SK-N-SH (cell line): ENCODE data around the gene SDF4.

Source experiments
- CTCF ChIP-seq: fragments of 200-600 bp; sonication (generic); IDR thresholded peaks from 2 replicates; pipeline ENCODE4 v1.6.1; 2017; ENCODE audit warnings: antibody characterized with exemption, mild to moderate bottlenecking, moderate library complexity
- EP300 ChIP-seq, 2 experiments: IDR thresholded peaks; 2 replicates each; pipeline versions ENCODE4 v1.4.0 to v1.6.1; 2012; ENCODE audit warnings: borderline replicate concordance in 1 of 2, low read depth in 1 of 2, low read length in 1 of 2
- FOXM1 ChIP-seq: IDR thresholded peaks from 2 replicates; pipeline ENCODE4 v1.4.0; 2012; ENCODE audit warnings: low read depth, mild to moderate bottlenecking
- GABPA ChIP-seq: IDR thresholded peaks from 2 replicates; pipeline ENCODE4 v1.4.0; 2012; ENCODE audit warnings: low read depth, mild to moderate bottlenecking
- NFIC ChIP-seq: IDR thresholded peaks from 2 replicates; pipeline ENCODE4 v1.4.0; 2012; ENCODE audit warnings: borderline replicate concordance
- NRF1 ChIP-seq: IDR thresholded peaks from 2 replicates; pipeline ENCODE4 v1.6.1; 2012; ENCODE audit warnings: low read depth, mild to moderate bottlenecking, low read length
- POLR2AphosphoS5 ChIP-seq: IDR thresholded peaks from 2 replicates; pipeline ENCODE4 v1.6.1; 2012; ENCODE audit warnings: low read depth, low read length
- RAD21 ChIP-seq: IDR thresholded peaks from 2 replicates; pipeline ENCODE4 v1.6.1; 2012; ENCODE audit warnings: mild to moderate bottlenecking, low read length
- SIN3A ChIP-seq: IDR thresholded peaks from 2 replicates; pipeline ENCODE4 v1.6.1; 2012; ENCODE audit warnings: low read depth, mild to moderate bottlenecking, low read length, moderate library complexity, borderline replicate concordance
- TAF1 ChIP-seq: IDR thresholded peaks from 2 replicates; pipeline ENCODE4 v1.6.1; 2012; ENCODE audit warnings: low read depth, mild to moderate bottlenecking, low read length, moderate library complexity, borderline replicate concordance
- TEAD4 ChIP-seq: IDR thresholded peaks from 2 replicates; pipeline ENCODE4 v1.4.0; 2012; ENCODE audit warnings: mild to moderate bottlenecking, borderline replicate concordance; ENCODE audit not compliant: insufficient read depth
- YY1 ChIP-seq: IDR thresholded peaks from 2 replicates; pipeline ENCODE4 v1.4.0; 2012; ENCODE audit warnings: low read depth, mild to moderate bottlenecking
- TF ChIP-seq, protein P1 (sequence below): IDR thresholded peaks from 2 replicates; pipeline ENCODE4 v1.4.0; 2012; ENCODE audit warnings: low read depth, borderline replicate concordance
- TF ChIP-seq, protein P2 (sequence below): IDR thresholded peaks from 2 replicates; pipeline ENCODE4 v1.4.0; 2012; ENCODE audit warnings: low read depth

- TF ChIP-seq, protein P1, sequence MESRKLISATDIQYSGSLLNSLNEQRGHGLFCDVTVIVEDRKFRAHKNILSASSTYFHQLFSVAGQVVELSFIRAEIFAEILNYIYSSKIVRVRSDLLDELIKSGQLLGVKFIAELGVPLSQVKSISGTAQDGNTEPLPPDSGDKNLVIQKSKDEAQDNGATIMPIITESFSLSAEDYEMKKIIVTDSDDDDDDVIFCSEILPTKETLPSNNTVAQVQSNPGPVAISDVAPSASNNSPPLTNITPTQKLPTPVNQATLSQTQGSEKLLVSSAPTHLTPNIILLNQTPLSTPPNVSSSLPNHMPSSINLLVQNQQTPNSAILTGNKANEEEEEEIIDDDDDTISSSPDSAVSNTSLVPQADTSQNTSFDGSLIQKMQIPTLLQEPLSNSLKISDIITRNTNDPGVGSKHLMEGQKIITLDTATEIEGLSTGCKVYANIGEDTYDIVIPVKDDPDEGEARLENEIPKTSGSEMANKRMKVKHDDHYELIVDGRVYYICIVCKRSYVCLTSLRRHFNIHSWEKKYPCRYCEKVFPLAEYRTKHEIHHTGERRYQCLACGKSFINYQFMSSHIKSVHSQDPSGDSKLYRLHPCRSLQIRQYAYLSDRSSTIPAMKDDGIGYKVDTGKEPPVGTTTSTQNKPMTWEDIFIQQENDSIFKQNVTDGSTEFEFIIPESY = no peak
- TF ChIP-seq TEAD4 (no peak), EP300 (IDR thresholded peaks at IDR 0.05; ENCODE audit: borderline replicate concordance in 1 of 2, low read depth in 1 of 2, low read length in 1 of 2) (no peak), YY1 (no peak), RAD21 (no peak), TAF1 (no peak), SIN3A (no peak), NRF1 (no peak), GABPA (no peak), CTCF (no peak), POLR2AphosphoS5 (no peak), FOXM1 (no peak), NFIC (no peak)
- TF ChIP-seq, protein P2, sequence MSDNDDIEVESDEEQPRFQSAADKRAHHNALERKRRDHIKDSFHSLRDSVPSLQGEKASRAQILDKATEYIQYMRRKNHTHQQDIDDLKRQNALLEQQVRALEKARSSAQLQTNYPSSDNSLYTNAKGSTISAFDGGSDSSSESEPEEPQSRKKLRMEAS = no peak
Measured at GRCh38 chr1:1218524-1219200, 13.1 kb downstream of the SDF4 start.
